Upper lobe of left lung (tissue), 6 donors: ENCODE results near the gene MCL1. TPM values are rescaled to one million over a fixed set of nuclear protein-coding genes. Genes with fewer than 3 reads are reported as not detected.

ENCODE experiments used
- ATAC-seq, 2 donors: fragments of 200-7000 bp; cut with Tn5 transposase; one replicate each; pipeline ENCODE4 v1.9.1; 2022; ENCODE audit warnings: mild to moderate bottlenecking in 2 of 2, moderate library complexity in 2 of 2; ENCODE audit not compliant: low FRiP score in 2 of 2
- DNase-seq, 2 donors: peaks; one replicate each; pipeline ENCODE4 v3.0.0-alpha.2; 2019 to 2020
- H3K27ac ChIP-seq, 4 donors: fragments of 200-600 bp; sonication (generic); one replicate each; pipeline ENCODE4 v1.5.1; 2016 to 2019
- H3K27me3 ChIP-seq, 4 donors: fragments of 200-600 bp; sonication (generic); one replicate each; pipeline ENCODE4 v1.5.1; 2017 to 2019
- H3K36me3 ChIP-seq, 4 donors: fragments of 200-600 bp; sonication (generic); one replicate each; pipeline ENCODE4 v1.5.1; 2016 to 2019
- H3K4me1 ChIP-seq, 4 donors: fragments of 200-600 bp; sonication (generic); one replicate each; pipeline ENCODE4 v1.5.1; 2018 to 2019
- H3K4me3 ChIP-seq, 4 donors: fragments of 200-600 bp; sonication (generic); one replicate each; pipeline ENCODE4 v1.5.1; 2017 to 2019; ENCODE audit warnings: mild to moderate bottlenecking in 2 of 4, moderate library complexity in 1 of 4
- H3K9me3 ChIP-seq, 4 donors: fragments of 200-600 bp; sonication (generic); one replicate each; pipeline ENCODE4 v1.5.1; 2018 to 2019
- CTCF ChIP-seq, 6 experiments: fragments of 450-650 bp in 4 of 6; fragments of 200-600 bp in 2 of 6; sonication (generic) in 2 of 6; IDR thresholded peaks; one replicate each; pipeline ENCODE4 v1.5.1; 2016 to 2019; ENCODE audit warnings: antibody characterized with exemption in 6 of 6
- EP300 ChIP-seq, 4 donors: sonication (generic); formaldehyde crosslinking; IDR thresholded peaks; one replicate each; pipeline ENCODE4 v1.5.1; 2017; ENCODE audit warnings: antibody characterized with exemption in 4 of 4, control low read depth in 2 of 4
- POLR2A ChIP-seq, 4 donors: fragments of 450-650 bp; IDR thresholded peaks; one replicate each; pipeline ENCODE4 v1.5.1; 2016 to 2017; ENCODE audit warnings: antibody characterized with exemption in 4 of 4, mild to moderate bottlenecking in 2 of 4
- POLR2AphosphoS5 ChIP-seq, 2 donors: sonication (generic); formaldehyde crosslinking; IDR thresholded peaks; one replicate each; pipeline ENCODE4 v1.5.1; 2017; ENCODE audit warnings: antibody characterized with exemption in 2 of 2
- WGBS, 2 donors: methylation state at CpG; one replicate each; pipeline ENCODE4 v1.1.5; 2017 to 2018; 5-methylcytosine and 5-hydroxymethylcytosine counted together
- total RNA-seq, 6 donors: library from RNA; depleted of rRNA in 4 of 6; stranded (reverse); fragments of >200 nt in 4 of 6; gene quantifications; one replicate each; pipeline versions ENCODE4 v1.1.0 to v1.2.1, GENCODE V29; 2016 to 2021
- donor health status: DM: no; HTN: no; CAD: no; lungs with moderate emphysema.
- donor health status: DM: no; HTN: yes; CAD: no; lungs with severe emphysema.

MCL1 gene
- total RNA-seq, 6 donors from 2014 or later, result 188 to 580 (median 425) TPM

GRCh38 chr1:150615346-150616201 is 36.2 kb upstream of the MCL1 start:
- TF ChIP-seq POLR2A (IDR thresholded peaks at IDR 0.05), result no peak
- TF ChIP-seq EP300 (IDR thresholded peaks at IDR 0.05), result no peak
- no peak for TF ChIP-seq POLR2AphosphoS5 (IDR thresholded peaks at IDR 0.05)
- no peak for TF ChIP-seq CTCF (IDR thresholded peaks at IDR 0.05)
- H3K27ac ChIP-seq, result peak overlapping the region; percentile 55 to 95 (median 91)
- DNase-seq (no peak), ATAC-seq (no peak)
- H3K9me3 ChIP-seq, result no peaks in the 10 kb centered on the region
- H3K4me1 ChIP-seq, result peaks cover 54 to 72% (median 61%) of the 10 kb centered on the region in 4 donors
- no peak overlapping the region for H3K4me3 ChIP-seq
- H3K27me3 ChIP-seq, result no peaks in the 10 kb centered on the region
- peaks cover 2 to 34% (median 8%) of the 10 kb centered on the region in 4 donors for H3K36me3 ChIP-seq
- 80 to 85% methylated on average over 12 of the region's 12 CpGs for WGBS, 2 donors

- TF ChIP-seq EP300 (IDR thresholded peaks at IDR 0.05) (peak; percentile 88 to 97 (median 92)), POLR2A (IDR thresholded peaks at IDR 0.05) (peak in 1 of 4 donors; percentile 59), POLR2AphosphoS5 (IDR thresholded peaks at IDR 0.05) (peak; percentile 70 to 99), CTCF (IDR thresholded peaks at IDR 0.05) (no peak)
- Histone ChIP-seq H3K4me1 (peaks cover 57 to 65% (median 58%) of the 10 kb centered on the region in 4 donors), H3K36me3 (peaks cover 0 to 14% (median under 1%) of the 10 kb centered on the region in 4 donors), H3K9me3 (no peaks in the 10 kb centered on the region), H3K27me3 (no peaks in the 10 kb centered on the region), H3K4me3 (peak overlapping the region in 1 of 4 donors; percentile 1), H3K27ac (peak overlapping the region; percentile 82 to 95 (median 91))
- ATAC-seq (peak; percentile 77 to 80), DNase-seq (peak in 1 of 2 donors; percentile 67)
- WGBS, 2 donors, result 33 to 42% methylated on average over 12 of the region's 12 CpGs
Observed at GRCh38 chr1:150613061-150613920, 33.9 kb upstream of the MCL1 start.

- WGBS, 2 donors, result 71 to 82% methylated on average over 3 of the region's 3 CpGs
- Histone ChIP-seq H3K4me3 (no peak overlapping the region), H3K4me1 (peaks cover 57 to 61% (median 58%) of the 10 kb centered on the region in 4 donors), H3K27me3 (no peaks in the 10 kb centered on the region), H3K27ac (peak overlapping the region; percentile 82 to 95 (median 91)), H3K36me3 (peaks cover 0 to 8% (median 0%) of the 10 kb centered on the region in 4 donors), H3K9me3 (no peaks in the 10 kb centered on the region)
- ATAC-seq, result no peak
- no peak for TF ChIP-seq CTCF (IDR thresholded peaks at IDR 0.05)
- no peak for TF ChIP-seq EP300 (IDR thresholded peaks at IDR 0.05)
- TF ChIP-seq POLR2A (IDR thresholded peaks at IDR 0.05), result no peak
- TF ChIP-seq POLR2AphosphoS5 (IDR thresholded peaks at IDR 0.05), result no peak
- DNase-seq, result no peak
Observed at GRCh38 chr1:150612014-150612345, 32.6 kb upstream of the MCL1 start.

- Histone ChIP-seq H3K4me1 (peaks cover 57 to 59% (median 58%) of the 10 kb centered on the region in 4 donors), H3K27me3 (no peaks in the 10 kb centered on the region), H3K36me3 (no peaks in the 10 kb centered on the region), H3K4me3 (no peak overlapping the region), H3K9me3 (no peaks in the 10 kb centered on the region), H3K27ac (peak overlapping the region; percentile 82 to 95 (median 91))
- TF ChIP-seq POLR2AphosphoS5 (IDR thresholded peaks at IDR 0.05), result no peak
- TF ChIP-seq EP300 (IDR thresholded peaks at IDR 0.05), result no peak
- no peak for TF ChIP-seq POLR2A (IDR thresholded peaks at IDR 0.05)
- TF ChIP-seq CTCF (IDR thresholded peaks at IDR 0.05), result no peak
- WGBS, 2 donors, result 96 to 97% methylated on average over 4 of the region's 4 CpGs
- ATAC-seq, result no peak
- DNase-seq, result no peak
Observed at GRCh38 chr1:150610576-150610975, 31.2 kb upstream of the MCL1 start.
